NCI-H2081 (cell line): ENCODE measurements around the gene KLHL33.
"Not testable (repeated sequence)": the region's sequence is repeated elsewhere in the genome, so short reads cannot be mapped to it uniquely, and the experiment has no call there.

Source experiments
- DNase-seq, 2 experiments: peaks; one replicate each; lab custom pipeline; 2025; lab: John Stamatoyannopoulos, UW

The KLHL33 gene

DNA sequence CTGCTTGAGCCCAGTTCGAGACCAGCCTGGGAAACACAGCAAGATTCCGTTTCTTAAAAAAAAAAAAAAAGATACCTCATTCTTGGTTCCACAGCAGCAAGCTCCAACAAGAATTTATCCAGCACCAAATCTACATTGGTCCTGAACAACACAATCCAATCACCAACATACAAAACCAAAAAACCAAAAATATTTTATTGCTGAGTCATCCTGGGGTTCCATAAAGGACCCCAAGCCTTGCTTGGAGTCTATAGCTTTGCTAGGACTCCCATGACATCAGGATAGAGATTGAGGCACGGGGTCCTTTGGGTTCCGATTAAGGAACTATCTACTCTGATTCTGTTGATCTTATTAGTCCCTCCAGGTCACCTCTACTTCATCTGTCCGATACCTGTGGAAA, 10.9 kb upstream of the KLHL33 start:
- no peak for DNase-seq

DNA sequence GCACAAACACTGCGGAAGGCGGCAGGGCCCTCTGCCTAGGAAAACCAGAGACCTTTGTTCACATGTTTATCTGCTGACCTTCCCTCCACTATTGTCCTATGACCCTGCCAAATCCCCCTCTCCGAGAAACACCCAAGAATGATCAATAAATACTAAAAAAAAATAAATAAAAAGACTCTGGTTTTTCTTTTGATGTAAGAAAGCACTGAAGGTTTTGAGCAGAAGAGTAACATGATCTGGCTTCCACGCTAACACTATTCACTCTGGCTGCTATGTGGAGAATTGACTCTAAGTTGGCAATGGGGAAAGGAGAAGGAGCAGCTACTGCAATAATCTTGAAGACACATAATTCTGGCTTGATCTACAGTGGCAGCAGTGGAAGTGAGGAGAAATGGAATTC, 7.7 kb upstream of the KLHL33 start:
- not testable (repeated sequence) for DNase-seq

DNA sequence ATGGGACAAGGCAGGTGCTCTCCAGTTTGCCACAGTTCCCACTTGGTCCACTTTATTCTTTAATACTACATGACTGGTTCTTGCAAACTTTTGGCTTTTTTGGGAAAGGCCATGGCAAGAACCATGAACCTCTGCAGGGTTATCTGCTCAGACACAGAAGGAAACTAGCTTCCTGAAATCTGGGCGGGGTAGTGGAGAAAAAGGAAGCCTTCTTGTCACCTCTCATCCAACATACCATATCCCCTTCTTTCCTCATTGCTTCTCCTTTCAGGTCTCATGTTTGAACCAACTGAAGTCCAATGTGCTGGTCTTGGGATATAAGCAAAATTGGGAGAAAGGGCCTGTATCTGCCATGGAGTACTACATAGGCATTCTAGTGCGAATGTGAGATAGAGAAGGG, 5.5 kb upstream of the KLHL33 start:
- no peak for DNase-seq

DNA sequence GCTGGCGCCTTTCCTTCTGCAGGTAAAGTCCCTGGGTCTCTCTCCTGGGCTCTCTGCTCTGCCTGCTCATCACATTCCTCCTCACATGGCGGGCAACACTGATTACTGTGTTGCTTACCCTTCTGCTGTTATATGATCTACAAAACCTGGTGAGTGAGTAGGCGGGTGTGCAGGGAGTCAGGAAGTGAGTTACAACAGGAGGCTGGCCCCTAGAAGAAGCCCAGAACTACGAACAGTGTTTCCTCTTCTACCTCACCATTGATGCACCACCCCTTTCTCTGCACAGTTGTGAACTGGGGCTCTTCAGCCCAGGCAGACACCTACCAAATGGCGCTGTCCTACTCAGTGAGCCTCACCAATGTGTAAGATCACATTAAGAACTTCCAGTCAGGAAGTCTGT, 4.9 kb upstream of the KLHL33 start:
- no peak for DNase-seq

DNA sequence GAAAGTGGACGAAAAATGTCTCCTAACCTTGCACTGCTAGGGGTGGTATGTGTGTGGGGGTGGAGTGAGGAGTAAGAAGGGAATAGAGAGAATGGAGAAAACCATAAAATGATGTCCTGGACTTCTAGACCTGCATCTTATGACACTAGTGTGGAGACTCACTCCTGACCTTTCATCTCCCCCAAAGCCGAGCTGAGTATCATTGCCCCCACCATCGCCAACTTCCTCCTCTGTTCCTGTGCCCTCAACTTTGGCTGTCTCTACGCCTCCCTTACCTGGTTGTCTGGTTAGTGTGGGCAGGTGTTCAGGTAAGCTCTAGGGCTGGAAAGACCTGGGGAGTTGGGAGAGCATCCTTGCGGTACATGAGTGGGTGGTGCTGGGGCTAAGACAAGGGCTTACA, 4.5 kb upstream of the KLHL33 start:
- DNase-seq = no peak

DNA sequence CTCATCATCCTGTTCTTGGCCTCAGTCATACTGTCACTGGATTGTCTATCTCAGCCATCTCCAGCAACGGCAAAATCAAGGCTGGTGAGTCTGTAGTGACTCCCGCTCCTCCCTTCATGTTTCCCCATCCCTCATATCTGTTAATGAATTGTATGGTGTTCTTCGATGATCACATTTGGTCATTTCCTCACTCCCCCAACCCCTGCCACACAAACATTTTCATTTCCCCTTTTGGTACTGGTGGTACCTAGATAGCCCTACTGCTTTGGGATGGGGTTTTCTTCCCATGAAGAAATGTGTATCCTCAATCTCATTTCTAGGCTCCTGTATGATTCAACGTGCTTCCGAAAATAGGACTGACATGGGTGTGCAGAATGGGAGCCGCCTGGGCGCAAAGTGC, 2.7 kb upstream of the KLHL33 start:
- no peak for DNase-seq

DNA sequence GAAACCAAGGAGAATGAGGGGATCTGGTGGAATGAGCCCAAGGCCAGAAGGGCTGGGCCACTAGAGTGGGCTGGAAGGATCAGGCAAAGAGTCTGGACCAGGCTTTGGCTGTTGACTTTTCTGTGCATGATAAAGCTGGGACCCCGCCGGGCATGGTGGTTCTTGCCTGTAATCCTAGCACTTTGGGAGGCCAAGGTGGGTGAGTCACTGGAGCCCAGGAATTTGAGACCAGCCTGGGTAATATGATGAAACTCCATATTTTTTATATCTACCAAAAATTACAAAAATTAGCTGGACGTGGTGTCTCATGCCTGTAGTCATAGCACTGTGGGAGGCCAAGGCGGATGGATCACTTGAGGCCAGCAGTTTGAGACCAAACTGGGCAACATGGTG, 393 bp upstream of the KLHL33 start:
- no peak for DNase-seq

DNA sequence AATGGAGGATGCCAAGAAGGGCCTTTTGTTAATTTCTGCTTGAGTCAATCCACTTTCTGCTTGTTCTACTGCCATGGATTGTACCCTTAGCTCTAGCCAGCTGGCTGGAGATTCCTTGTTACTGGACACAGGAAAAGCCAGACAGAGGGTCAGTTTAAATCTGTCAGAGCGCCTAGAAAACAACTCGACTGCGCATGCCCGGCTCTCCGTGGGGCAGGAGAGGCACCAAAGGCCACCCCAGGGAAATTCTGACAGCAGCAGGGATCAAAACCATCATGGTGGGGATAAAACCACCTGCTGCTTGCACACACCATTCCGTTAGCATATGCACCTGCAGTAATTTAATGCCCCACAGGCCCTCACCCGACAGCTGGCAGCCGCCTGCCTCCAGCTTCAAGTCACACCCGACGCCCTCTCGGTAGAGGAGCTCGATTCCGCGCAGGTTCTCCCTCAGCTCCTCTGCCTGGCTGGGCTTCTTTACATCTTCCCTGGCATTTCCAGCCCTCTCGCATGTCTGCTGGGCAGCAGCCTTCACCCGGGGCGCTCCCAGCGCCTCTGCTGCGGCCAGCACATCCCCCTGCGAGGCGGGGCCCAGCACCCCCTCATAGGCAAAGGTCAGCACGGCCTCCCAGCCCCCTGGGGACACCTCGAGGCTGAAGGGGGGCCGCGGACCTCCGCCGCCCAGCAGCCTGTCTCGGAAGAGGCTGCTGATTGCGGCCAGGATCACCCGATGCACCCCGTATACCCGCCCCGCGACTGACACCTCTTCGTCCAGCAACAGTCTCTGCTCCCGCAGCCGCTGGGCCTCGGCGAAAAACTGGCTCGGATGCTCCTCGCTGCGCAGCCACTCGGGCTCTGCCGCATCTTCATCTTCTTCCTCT, 1.0 kb downstream of the KLHL33 start:
- no peak for DNase-seq

DNA sequence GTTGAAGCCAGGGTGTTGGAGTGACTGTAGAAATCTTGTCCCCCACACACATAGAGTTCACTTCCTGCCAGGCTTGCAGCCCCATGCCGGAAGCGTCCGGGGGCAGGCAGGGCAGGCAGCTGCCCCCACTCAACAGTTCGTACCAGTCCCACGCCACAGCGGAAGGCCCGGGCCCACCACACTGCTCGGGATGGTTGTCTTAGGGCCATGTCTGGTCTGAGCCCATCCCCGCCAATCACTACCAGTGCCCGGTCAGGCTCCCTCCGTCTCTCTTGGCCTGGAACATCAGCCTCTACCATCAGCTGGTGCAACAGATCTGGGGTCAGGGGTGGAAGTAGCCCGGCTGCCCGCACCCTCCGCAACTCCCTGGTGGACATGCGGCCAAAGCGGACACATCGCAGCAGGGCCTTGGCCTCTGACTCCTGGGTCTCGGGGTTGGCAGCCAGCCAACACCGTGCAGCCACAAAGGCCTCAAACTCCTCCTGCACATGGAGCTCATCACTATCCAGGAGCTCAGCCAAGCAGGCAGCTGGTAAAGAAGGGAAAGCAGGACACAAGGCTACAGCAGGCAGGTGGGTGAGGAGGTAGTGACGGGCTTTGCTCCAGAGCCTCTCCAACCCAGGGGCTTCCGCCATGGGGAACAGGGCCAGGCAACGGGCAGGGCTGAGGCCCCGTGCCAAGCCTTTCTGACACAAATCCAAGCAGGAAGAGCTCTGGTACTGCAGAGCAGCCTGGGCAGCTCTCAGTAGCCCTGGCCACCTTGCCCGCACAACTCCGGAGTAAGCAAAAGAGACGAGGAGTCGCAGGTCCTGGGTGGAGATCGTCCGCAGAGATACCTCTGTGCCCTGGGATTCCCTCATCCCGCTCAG, 5.9 kb downstream of the KLHL33 start:
- DNase-seq = no peak

DNA sequence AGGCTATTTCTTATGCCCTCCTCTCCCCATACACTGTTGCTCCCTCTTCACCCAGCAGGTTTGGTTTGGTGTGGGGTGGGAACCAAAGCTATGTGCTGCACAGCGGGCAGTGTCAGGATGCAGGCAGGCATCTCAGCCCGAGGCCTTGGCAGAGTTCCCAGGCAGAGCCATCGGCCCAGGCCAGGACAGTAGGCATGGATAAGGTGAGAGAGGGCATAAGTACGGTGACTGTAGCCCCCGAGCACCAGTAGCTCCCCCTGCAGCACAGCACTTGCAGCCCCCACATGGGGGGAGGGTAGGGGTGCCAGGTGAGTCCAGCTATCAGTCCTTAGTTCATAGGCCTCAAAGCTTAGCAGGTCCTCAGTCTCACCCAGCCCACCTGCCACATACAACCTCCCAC, 7.2 kb downstream of the KLHL33 start:
- DNase-seq = no peak

DNA sequence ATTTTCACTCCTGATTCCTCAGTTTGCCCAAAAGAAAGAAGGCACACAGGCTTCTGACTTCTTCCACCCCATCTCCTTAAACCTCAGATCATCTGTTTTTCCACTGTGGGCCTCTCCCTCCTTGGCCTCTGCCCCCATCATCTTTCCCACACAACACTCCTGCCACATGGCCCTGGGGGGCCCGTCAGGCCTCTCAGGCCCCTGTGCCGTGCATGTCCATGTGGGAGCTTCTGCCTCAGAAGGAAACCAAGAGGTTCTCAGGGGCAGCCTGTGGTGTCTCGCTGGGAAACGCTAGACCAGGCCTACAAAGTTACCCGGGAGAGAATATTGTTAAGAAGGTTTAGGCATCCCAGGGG, 8.0 kb downstream of the KLHL33 start:
- no peak for DNase-seq

DNA sequence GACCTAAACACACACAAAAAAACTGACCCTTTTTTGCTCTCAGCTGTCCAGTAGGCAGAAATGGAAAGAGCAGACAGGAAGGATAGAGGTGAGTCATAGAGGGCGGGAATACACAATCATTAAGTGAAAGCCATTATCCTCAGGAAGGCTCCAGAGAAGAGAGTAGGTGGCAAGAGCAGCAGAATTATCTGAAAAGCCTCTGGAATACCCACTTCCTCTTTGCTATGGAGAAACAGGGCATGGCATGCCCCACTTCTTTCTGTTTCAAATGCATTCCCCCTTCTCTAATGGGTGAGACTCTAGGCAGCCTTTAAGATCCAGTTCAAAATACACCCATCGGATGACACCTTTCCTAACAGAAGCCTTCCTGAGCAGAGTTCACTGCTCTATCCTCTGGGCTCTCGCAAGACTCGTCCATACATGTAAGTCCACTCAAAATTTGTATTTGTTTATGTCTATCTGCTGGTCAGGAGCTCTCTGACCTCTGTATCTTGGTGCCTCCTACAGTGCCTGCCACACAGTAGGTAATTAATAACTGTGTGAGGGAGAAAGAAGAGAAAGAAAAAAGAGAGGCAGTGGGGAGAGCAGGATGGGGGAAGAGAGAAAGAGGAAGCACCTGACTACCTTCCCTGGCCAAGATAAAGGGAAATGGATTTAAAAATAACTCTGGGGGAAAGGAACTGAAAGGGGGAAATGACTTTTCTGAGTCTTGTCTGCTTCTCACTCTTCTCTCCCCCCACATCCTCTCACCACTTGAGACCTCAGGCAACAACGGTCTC, 8.5 kb downstream of the KLHL33 start:
- DNase-seq = peak in 1 of 2 experiments; percentile 6

DNA sequence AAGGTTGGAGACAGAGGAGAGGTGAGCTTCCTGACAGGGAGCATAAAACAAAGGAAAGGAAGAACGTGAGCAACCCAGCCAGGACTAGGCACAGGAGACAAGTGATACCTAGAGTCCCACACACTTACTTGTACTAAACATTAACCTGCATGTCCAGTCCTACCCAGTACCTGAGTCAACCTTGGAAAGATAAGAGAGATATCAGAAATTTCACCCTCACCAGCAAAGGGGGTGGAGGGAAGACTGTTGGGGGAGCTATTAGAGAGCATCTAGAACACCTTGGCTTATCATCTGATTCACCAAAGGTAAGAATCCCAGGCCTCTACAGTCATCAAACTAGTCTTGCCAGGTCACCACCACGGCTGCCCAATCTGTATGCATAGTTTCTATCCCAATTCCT, 11.1 kb downstream of the KLHL33 start:
- DNase-seq = no peak

DNA sequence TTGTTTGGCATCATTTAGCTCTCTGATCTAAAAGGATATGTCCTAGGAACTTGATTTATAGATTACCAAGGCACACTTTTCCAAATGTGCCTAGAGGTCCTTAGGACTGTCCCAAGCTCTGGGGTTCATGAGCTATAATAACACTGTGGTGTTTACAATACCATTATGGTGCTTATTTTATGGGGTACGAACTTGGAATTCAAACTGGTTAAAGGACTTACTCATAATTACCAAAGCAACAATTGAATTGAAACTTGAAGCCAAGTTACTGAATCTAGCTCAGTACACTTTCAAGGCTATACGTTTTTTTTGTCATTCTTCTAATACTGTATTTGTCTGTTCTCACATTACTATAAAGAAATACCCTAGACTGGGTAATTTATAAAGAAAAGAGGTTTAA, 13.1 kb downstream of the KLHL33 start:
- no peak for DNase-seq

DNA sequence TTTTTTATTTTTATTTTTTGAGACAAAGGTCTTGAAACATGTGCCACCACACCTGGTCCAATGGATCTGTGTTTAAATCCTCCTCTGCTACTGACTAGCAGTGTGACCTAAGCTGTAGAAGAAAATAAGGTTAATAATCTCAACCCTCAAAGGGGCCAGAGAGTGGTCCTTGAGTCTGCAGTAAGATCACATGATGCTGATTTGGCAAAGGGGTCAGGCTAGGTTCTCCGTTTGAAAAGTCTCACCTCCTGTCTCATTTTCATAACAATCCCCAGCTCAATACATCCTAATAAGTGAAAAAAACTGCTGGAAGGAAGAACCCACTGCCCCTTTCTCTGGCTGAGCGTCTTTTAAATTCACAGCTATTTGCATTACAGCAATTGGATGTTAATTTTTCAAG, 14.7 kb downstream of the KLHL33 start:
- DNase-seq = no peak

DNA sequence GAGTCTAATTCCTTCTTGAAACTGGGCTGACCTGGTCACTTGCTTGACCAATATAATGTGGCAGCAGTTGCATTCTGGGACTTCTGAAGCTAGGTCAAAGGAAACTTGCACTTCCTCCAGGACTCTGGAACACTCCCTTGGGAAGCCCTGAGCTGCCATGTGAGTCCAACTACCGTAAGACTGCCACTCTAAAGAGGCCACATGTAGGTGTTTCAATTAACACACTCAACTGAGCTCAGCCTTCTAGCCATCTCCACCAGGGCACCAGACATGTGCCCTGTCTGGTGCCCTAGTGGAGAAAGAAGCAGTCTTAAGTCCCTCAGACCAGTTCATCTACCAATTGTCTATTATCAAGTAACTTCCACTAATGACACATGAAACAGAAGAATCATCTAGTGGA, 16.5 kb downstream of the KLHL33 start:
- DNase-seq = no peak

DNA sequence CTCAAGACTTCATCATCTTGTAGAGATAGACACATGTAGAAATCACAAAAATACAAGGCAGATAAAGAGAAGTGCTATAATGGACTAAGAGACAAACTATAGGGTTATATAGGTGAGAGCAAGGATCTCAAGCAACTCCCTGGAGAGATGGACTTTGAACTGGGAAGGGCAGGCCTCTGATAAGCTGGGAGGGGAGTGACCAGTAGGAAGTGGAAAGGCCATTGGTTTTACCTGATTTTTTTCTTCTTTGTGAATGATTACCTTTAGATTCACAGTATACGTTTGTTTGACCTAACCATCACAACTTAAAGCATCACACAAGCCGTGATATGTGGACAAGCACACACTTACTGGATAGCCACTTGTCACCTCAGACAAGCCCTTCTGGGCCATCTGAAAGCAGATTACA, 17.5 kb downstream of the KLHL33 start:
- no peak for DNase-seq

DNA sequence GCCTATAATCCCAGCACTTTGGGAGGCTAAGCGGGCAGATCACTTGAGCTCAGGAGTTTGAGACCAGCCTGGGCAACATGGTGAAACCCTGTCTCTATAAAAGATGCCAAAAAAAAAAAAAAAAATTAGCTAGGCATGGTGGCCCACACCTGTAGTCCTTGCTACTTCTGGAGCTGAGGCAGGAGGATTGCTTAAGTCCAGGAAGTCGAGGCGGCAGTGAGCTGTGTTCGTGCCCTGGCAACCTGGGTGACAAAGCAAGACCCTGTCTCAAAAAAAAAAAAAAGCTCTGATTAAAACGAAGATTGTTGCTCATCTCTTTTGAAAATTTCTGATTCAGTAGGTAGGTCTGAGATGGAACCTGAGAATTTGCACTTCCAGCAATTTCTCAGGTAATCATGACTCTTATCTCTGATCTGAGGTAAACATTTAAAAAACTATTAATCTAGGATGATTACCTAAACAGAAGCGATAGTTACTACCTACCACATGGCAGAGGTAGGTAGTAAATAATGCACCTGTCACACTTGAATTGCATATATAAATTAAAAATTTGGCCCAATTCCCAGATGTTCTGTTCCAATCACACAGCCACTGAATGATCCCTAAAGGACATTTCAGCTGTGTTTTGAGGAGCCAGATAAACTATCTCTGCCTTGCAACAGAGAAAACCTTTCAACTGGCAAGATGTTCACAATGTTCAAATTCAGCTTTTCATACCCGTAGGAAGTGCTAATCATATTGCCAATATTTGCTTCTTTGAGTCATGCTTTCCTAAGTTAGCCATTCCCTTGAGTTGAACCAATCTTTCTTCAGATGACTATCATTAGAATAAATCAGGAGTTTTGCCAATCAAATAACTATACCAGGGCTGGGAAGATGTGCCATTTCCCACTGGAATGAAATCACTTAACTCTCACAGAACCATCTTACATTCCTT, 18.4 kb downstream of the KLHL33 start:
- peak; percentile 29 to 61 for DNase-seq

DNA sequence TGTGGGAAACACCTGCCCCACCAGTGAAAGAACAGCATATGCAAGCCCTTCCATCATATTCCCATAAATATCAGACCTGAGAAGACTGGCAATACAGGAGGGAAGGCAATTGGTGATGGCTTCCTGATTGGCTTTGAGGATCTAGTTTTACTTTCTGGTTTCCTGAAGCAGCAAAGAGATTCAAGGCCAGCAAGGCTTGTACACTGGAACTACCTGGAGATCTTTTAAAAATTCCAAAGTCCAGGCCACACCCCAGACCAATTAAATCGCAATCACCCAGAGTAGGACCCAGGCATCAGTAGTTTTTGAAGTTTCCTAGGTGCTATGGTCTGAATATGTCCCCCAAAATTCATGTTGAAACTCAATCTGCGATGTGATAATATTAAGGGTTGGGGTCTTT, 19.7 kb downstream of the KLHL33 start:
- no peak for DNase-seq

DNA sequence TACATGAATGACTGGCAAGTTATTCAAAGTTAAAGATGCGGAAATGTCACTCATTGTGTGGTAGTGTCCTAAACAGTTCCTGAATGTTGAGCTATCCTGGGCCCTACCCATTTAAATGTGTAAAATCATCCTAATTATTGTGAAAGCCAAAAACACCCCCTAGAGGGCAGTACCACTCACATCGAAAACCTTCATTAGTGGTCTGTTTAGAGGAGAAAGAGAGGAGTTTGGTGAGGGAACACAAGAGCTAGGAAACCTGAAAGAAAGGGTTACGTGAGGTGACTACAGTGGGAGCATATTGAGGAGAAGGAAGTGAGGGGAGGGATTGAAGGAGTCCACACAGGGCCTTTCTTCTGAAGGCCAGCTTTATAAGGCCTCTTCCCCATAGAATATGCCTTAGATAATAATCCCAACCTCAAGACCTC, 20.2 kb downstream of the KLHL33 start:
- DNase-seq = peak; percentile 16 to 52

DNA sequence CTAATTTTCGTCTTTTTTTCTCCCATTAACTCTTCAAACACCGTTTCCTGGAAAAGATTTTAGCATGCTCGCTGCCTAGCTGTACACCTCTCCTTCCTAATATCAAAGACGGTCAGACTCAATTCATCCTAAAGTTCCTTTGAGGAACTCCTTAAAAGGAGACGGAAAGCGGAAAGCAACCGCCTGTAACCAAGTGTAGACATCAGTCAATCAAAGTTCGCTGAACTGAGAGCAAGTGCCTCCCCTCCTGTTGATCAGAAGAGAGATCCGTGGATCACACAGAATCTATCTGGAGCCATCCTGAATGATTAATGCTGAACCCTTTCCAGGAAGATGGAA, 22.3 kb downstream of the KLHL33 start:
- DNase-seq = no peak
